GM10248 (cell line): Measurements from ENCODE around the gene FBXW12.

Source experiments
- CTCF ChIA-PET: fragments of 300-600 bp; sonication (Branson Sonifier 250); formaldehyde crosslinking; extraction: SDS; loops from one replicate; lab custom pipeline; 2021; ENCODE audit warnings: antibody characterized with exemption; lab: Yijun Ruan, JAX
- POLR2A ChIA-PET: fragments of 350-650 bp; sonication (Branson Sonifier 250); formaldehyde crosslinking; extraction: SDS; loops from one replicate; lab custom pipeline; 2020; ENCODE audit warnings: antibody characterized with exemption; lab: Yijun Ruan, JAX
- DNase-seq: peaks from one replicate; pipeline ENCODE4 v3.0.0; 2012; ENCODE audit errors: extremely low spot score
- TF ChIP-seq, protein P1 (sequence below): IDR thresholded peaks from 2 replicates; pipeline ENCODE4 v1.5.1; 2012; ENCODE audit warnings: mild to moderate bottlenecking, low read depth; ENCODE audit errors: extremely low read depth, missing control alignments, control extremely low read depth

Gene FBXW12

DNA sequence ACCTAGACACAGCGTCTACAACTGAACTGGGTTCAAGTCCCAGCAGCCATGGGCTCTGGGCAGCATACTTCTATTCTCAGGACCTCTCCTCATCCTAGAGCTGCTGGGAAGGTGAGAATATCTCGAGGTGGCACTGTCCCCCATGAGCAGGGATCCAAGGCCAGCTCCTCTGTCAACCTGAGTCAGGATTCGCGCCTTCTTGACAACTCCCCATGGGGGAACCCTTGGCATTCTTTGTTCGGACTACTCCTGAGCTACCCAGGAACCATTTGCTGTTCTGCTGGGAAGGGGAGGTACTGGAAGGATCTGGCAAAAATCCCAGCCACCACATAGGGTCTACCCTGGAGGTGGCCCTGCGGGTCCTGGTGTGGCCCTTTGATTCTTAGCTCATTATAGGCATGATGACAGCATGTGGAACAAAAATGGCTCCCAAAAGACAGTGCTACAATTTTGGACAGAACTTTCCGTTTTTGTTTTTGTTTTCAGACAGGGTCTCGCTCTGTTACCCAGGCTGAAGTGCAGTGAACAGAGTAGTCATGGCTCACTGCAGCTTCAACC, 35.6 kb downstream of the FBXW12 start:
- TF ChIP-seq, protein P1, sequence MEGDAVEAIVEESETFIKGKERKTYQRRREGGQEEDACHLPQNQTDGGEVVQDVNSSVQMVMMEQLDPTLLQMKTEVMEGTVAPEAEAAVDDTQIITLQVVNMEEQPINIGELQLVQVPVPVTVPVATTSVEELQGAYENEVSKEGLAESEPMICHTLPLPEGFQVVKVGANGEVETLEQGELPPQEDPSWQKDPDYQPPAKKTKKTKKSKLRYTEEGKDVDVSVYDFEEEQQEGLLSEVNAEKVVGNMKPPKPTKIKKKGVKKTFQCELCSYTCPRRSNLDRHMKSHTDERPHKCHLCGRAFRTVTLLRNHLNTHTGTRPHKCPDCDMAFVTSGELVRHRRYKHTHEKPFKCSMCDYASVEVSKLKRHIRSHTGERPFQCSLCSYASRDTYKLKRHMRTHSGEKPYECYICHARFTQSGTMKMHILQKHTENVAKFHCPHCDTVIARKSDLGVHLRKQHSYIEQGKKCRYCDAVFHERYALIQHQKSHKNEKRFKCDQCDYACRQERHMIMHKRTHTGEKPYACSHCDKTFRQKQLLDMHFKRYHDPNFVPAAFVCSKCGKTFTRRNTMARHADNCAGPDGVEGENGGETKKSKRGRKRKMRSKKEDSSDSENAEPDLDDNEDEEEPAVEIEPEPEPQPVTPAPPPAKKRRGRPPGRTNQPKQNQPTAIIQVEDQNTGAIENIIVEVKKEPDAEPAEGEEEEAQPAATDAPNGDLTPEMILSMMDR, result no peak
- DNase-seq, result no peak
- POLR2A ChIA-PET, result no interaction called here
- CTCF ChIA-PET, result interaction anchor here (1.0 to 30.6 kb wide), 5 partner anchors 8 to 156 kb away, joined by 3 to 863 read pairs (median 4); partner anchors contain the start of genes CCDC51, PLXNB1, TMA7 and UCN2

DNA sequence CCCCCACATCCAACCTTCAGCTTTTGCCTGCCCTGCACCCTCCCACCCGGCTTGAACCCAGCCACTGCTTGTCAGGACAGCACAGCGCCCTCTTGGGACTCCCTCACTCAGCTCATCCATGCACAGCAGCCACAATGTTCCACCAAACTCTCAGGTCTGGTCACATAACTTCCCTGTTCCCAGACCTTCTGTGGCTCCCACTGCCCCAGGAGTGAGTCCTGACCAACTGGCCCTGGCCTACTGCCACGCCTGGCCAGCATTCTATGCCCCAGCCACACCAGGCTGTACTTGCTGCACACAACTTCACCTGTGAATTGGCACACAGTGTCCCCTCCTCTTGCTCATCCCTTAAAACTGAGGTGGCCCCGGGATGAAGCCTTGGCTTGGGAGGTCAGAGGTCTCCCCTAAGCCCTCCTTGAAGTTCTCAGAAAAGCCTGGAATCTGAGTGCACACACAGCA, 36.8 kb downstream of the FBXW12 start:
- ChIA-PET POLR2A (no interaction called here), CTCF (interaction anchor here (1.1 to 30.6 kb wide), 5 partner anchors 9 to 140 kb away, joined by 3 to 863 read pairs (median 3); partner anchors contain the start of genes CCDC51, PLXNB1 and TMA7)
- DNase-seq, result no peak
- TF ChIP-seq, protein P1, result no peak

DNA sequence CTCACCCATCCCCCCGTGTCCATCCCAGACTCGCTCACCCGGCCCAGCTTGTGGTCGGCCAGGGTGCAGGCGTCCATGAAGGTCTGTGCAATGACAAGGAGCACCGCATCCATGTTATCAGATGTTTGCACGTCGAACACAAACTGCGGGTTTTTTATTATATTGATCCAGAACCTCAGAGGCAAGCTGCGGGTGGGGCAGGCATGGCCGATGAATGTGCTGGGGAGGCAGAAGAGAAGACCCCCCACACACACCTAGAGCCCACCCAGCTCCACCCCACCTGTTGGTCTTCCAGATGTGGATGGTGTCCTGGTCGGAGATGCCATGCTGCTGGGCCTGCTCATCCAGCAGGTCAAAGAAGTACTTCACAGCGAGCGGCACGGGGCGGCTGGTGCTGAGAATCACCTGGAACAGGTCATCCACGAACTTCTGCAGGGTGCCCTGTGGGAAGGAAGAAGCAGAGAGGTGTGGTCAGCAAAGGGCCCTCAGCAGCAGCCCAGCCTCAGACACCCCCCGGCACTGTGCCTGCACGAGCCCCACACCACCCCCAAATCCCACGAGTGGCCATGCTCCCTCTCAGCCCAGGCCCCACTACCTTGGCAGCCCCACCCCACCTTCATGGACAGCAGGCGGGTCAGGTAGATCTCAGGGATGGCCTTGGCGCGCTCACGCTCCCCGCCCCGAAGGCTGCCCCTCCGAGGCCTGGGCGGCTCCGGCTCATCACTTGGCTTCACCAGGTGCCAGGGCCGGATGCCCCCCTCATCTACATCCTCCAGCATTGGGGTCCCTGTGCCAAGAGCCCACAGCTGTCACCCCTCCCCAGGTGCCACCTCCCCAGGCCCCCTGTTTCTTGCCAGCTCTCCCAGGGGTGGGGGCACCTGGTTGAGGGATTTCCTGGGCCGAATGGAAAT, 37.5 kb downstream of the FBXW12 start:
- no peak for DNase-seq
- CTCF ChIA-PET, result interaction anchor here (1.3 to 30.6 kb wide), 4 partner anchors 10 to 139 kb away, joined by 3 to 863 read pairs (median 30); partner anchors contain the start of genes CCDC51, PLXNB1 and TMA7
- TF ChIP-seq, protein P1, result no peak
- POLR2A ChIA-PET, result no interaction called here

DNA sequence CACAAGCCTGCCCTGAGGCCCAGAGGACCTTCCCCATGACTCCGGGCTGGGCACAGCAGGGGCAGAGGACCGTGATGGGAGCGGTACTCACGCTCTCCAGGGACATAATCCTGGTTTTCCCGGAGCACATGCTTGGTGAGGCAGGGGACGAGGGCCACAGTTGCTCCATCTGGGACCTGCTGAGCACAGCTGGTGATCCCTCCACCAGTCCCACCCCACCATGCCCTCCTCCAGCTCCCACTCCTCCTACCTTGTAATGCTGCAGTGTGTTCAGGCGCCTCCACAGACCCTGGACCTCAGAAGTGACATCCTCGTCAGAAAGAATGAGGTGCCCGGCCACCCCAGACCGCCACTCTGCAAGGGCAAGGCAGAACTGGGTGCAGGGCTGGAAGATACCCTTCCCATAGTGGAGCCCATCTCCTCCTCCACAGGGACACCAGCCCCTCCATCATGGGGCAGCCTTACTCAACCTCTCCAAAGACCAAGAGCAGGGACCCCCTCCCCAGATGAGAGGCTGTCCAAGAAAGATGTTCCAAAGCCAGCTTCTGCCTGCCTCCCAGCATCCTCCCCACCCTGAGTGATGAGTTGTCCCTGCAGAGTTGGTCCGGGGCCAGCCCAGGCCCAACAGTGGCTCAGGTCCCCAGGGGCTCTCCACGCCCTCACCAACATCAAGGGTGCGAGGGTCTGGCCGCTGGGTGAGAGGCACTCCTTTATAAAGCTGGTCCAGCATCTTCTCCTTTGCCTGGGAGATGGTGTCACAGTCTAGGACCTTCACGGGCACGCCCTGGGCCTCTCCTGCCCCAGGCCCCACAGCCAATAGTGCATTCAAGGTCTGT, 38.4 kb downstream of the FBXW12 start:
- no peak for DNase-seq
- ChIA-PET CTCF (interaction anchor here (0.9 to 30.6 kb wide), 3 partner anchors 10 to 137 kb away, joined by 3 to 863 read pairs (median 57); partner anchors contain the start of genes CCDC51, PLXNB1 and TMA7), POLR2A (no interaction called here)
- TF ChIP-seq, protein P1, result no peak

DNA sequence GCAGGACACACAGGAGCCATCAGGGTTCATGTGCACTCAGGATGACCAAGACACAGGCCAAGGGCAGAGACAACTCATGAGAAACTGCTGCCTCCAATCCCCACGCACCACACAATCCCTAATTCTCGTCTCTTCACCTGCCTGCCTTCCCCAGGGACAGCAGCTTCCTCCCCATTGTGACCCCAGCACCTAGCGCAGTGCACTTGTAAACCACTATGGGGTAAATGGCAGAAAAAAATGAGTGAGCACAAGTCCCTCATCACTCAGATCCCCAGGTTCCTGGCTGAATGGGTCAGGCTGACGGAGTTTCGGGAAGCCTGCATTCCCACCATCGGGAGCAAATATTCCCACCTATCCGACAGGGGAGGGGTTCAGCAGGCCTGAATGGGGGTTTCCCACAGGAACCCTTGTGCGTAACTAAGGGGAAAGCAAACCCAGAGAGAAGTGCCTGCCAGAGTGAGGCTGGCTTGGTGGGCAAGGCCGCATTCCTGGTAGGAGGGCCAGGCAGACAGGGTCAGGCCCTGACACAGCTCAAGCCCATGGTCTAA, 39.1 kb downstream of the FBXW12 start:
- no peak for DNase-seq
- TF ChIP-seq, protein P1, result no peak
- CTCF ChIA-PET, result interaction anchor here (0.9 to 30.6 kb wide), 4 partner anchors 8 to 137 kb away, joined by 3 to 863 read pairs (median 30); partner anchors contain the start of genes CCDC51, PLXNB1 and TMA7
- POLR2A ChIA-PET, result no interaction called here
